Keratinocyte (primary cell): ENCODE data around the gene COMMD7. TPM values are rescaled to one million over a fixed set of nuclear protein-coding genes. Genes with fewer than 3 reads are reported as not detected.

Experiments used
- DNase-seq: peaks from one replicate; pipeline ENCODE4 v3.0.0-alpha.2; 2011; ENCODE audit warnings: low read depth, missing footprints, low spot score
- FAIRE-seq: peaks from 2 replicates; lab custom pipeline; 2011; peaks lifted over from hg19 to GRCh38; lab: Jason Lieb, UNC
- H2AFZ ChIP-seq: 2 replicates; pipeline ENCODE4 v1.6.0; 2012; ENCODE audit warnings: low read length, control low read depth, inconsistent platforms; ENCODE audit not compliant: control insufficient read depth
- H3K27ac ChIP-seq: 2 replicates; pipeline ENCODE4 v1.5.1; 2011; ENCODE audit warnings: low read length; ENCODE audit not compliant: control insufficient read depth, insufficient read depth
- H3K27me3 ChIP-seq: 3 replicates; pipeline ENCODE4 v1.6.0; 2011; ENCODE audit warnings: low read length; ENCODE audit not compliant: control insufficient read depth, insufficient read depth; ENCODE audit errors: extremely low read depth
- H3K36me3 ChIP-seq, 2 experiments: 2 replicates in 1 of 2; 3 replicates in 1 of 2; pipeline ENCODE4 v1.5.1; 2011; ENCODE audit warnings: low read length in 2 of 2, mild to moderate bottlenecking in 1 of 2; ENCODE audit not compliant: control insufficient read depth in 2 of 2, insufficient read depth in 2 of 2; ENCODE audit errors: extremely low read depth in 1 of 2
- H3K4me1 ChIP-seq: 3 replicates; pipeline ENCODE4 v1.5.1; 2011; ENCODE audit warnings: low read length; ENCODE audit not compliant: control insufficient read depth, insufficient read depth; ENCODE audit errors: extremely low read depth
- H3K4me2 ChIP-seq: 3 replicates; pipeline ENCODE4 v1.6.0; 2011; ENCODE audit warnings: low read depth, low read length; ENCODE audit not compliant: control insufficient read depth, insufficient read depth; ENCODE audit errors: extremely low read depth
- H3K4me3 ChIP-seq, 3 experiments: fragments of 200-600 bp in 1 of 3; sonication (generic) in 1 of 3; 2 replicates in 2 of 3; 3 replicates in 1 of 3; pipeline ENCODE4 v1.5.1; 2011 to 2016; ENCODE audit warnings: low read length in 3 of 3, mild to moderate bottlenecking in 3 of 3, control low read depth in 2 of 3, inconsistent platforms in 1 of 3, low read depth in 1 of 3, mixed read lengths in 1 of 3, mixed run types in 1 of 3, moderate library complexity in 1 of 3; ENCODE audit not compliant: control insufficient read depth in 2 of 3, insufficient read depth in 2 of 3; ENCODE audit errors: extremely low read depth in 1 of 3
- H3K79me2 ChIP-seq: 2 replicates; pipeline ENCODE4 v1.6.0; 2012; ENCODE audit warnings: low read length; ENCODE audit not compliant: control insufficient read depth, insufficient read depth
- H3K9ac ChIP-seq: 3 replicates; pipeline ENCODE4 v1.6.0; 2011; ENCODE audit warnings: low read length; ENCODE audit not compliant: control insufficient read depth, insufficient read depth; ENCODE audit errors: extremely low read depth
- H3K9me1 ChIP-seq: 3 replicates; pipeline ENCODE4 v1.6.0; 2011; ENCODE audit warnings: low read length; ENCODE audit not compliant: control insufficient read depth, insufficient read depth; ENCODE audit errors: extremely low read depth
- H3K9me3 ChIP-seq: 2 replicates; pipeline ENCODE4 v1.5.1; 2012; ENCODE audit warnings: low read depth, low read length; ENCODE audit not compliant: control insufficient read depth
- H4K20me1 ChIP-seq: 3 replicates; pipeline ENCODE4 v1.6.0; 2011; ENCODE audit warnings: low read length; ENCODE audit not compliant: control insufficient read depth, insufficient read depth; ENCODE audit errors: extremely low read depth
- EZH2 ChIP-seq: IDR thresholded peaks from one replicate; pipeline ENCODE4 v1.6.1; 2012; ENCODE audit warnings: inconsistent platforms, mild to moderate bottlenecking, low read length, moderate library complexity
- dilution Hi-C: fragments of 300-500 bp; cut with MboI; formaldehyde crosslinking; loops from one replicate; pipeline ENCODE4 v1.7.0; 2020; ENCODE audit warnings: low sequenced_read_pairs; ENCODE audit not compliant: extremely low pct_ligation_motif_present
- polyA plus RNA-seq, 5 experiments: library from polyadenylated mRNA; depleted of rRNA in 3 of 5; stranded (reverse) in 3 of 5; stranded (forward) in 1 of 5; unstranded in 1 of 5; fragments of >200 nt; gene quantifications; 1 replicate in 1 of 5; 2 replicates in 3 of 5; 3 replicates in 1 of 5; pipeline versions ENCODE4 v1.2.1 to v1.2.3, GENCODE V29; 2011 to 2012; ENCODE audit warnings: missing spikeins in 2 of 5, low read depth in 1 of 5, low replicate concordance in 1 of 5
- TF ChIP-seq, protein P1 (sequence below), 3 experiments: IDR thresholded peaks in 1 of 3; conservative IDR thresholded peaks in 1 of 3; optimal IDR thresholded peaks in 1 of 3; 2 replicates in 2 of 3; 3 replicates in 1 of 3; pipeline versions ENCODE3 to v1.5.1; 2011; ENCODE audit warnings: low read length in 3 of 3, mild to moderate bottlenecking in 3 of 3, moderate library complexity in 2 of 3, control low read depth in 1 of 3, inconsistent platforms in 1 of 3; ENCODE audit not compliant: insufficient read depth in 2 of 3; ENCODE audit errors: extremely low read depth in 1 of 3

COMMD7 gene
- polyA plus RNA-seq, 1 donor (not counting 4 experiments of a cell fraction or from before 2014, with no cell fraction given): 39.9 TPM

DNA sequence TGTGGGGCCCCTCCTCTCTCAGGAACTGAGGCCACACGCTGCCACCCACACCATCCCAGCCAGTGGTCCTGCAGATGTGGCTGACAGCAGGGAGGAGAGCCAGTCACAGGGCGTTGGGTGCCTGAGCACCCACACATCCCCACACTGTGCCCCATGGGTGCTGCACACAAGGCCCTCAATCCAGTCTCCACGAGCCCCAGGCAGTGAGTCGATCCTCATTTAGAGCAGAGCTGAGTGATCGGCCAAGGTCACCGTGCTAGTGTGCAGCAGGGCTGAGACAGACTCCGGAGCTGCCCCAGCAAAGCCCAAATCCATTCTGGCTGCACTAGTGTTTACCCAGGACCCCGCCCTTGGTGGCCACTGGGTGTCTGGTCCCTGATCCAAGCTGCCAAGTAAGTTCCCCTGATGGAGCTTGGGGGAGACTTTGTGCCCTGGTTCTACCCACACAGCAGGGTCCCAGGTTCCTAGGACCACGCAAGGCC, 78.5 kb downstream of the COMMD7 start:
- H4K20me1 ChIP-seq: no peaks in the 10 kb centered on the region
- no peak overlapping the region for H3K27ac ChIP-seq
- no peaks in the 10 kb centered on the region for H3K79me2 ChIP-seq
- no peaks in the 10 kb centered on the region for H3K9me3 ChIP-seq
- H3K9ac ChIP-seq: no peak overlapping the region
- H3K27me3 ChIP-seq: no peaks in the 10 kb centered on the region
- H3K4me1 ChIP-seq: peaks cover 8% of the 10 kb centered on the region
- dilution Hi-C loops: no loop called here
- FAIRE-seq (no peak), DNase-seq (no peak)
- H3K9me1 ChIP-seq: no peaks in the 10 kb centered on the region
- no peak overlapping the region for H2AFZ ChIP-seq
- no peak overlapping the region for H3K4me2 ChIP-seq
- no peaks in the 10 kb centered on the region for H3K36me3 ChIP-seq
- no peak overlapping the region for H3K4me3 ChIP-seq
- no peak for TF ChIP-seq EZH2
- TF ChIP-seq, protein P1, sequence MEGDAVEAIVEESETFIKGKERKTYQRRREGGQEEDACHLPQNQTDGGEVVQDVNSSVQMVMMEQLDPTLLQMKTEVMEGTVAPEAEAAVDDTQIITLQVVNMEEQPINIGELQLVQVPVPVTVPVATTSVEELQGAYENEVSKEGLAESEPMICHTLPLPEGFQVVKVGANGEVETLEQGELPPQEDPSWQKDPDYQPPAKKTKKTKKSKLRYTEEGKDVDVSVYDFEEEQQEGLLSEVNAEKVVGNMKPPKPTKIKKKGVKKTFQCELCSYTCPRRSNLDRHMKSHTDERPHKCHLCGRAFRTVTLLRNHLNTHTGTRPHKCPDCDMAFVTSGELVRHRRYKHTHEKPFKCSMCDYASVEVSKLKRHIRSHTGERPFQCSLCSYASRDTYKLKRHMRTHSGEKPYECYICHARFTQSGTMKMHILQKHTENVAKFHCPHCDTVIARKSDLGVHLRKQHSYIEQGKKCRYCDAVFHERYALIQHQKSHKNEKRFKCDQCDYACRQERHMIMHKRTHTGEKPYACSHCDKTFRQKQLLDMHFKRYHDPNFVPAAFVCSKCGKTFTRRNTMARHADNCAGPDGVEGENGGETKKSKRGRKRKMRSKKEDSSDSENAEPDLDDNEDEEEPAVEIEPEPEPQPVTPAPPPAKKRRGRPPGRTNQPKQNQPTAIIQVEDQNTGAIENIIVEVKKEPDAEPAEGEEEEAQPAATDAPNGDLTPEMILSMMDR (optimal IDR thresholded peaks at IDR 0.05 in 1 of 3, IDR thresholded peaks at IDR 0.05 in 1 of 3, conservative IDR thresholded peaks at IDR 0.05 in 1 of 3; ENCODE audit: extremely low read depth in 1 of 3, insufficient read depth in 2 of 3, low read length in 3 of 3): no peak

DNA sequence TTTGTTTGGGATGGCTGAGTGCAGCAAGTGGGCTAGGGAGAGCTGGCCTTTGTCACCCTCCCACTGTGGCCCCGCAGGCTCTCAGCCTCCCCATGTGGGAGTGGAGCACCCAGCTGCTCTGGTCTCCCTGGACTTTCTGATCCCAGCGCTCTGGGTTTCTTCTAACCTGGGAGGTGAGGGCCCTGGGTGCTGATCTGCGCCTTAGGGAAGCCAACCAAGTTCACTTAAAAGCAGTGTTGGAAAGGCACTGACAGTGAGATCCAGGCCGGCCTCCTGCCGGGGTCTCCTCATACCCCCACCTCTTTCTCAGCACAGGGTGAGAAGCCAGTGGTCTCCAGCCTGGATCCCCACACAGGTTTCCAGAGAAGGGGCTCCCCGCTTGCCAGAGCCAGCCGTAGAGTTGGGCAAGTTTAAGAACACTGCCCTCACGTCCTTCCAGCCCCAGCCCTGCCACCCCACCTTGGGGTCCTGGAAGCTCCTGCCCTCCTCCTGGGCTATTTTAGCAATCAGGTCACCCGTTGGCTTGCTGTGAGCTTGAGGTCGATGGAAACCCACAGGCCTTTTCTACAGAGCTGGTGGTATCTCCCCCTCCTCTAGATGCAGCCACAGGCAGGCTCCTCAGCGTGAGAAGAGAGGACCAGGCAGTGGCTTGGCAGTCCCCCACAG, 79.1 kb downstream of the COMMD7 start:
- FAIRE-seq (no peak), DNase-seq (no peak)
- Histone ChIP-seq H3K9me1 (no peaks in the 10 kb centered on the region), H3K27ac (no peak overlapping the region), H2AFZ (no peak overlapping the region), H4K20me1 (no peaks in the 10 kb centered on the region), H3K4me1 (peaks cover 8% of the 10 kb centered on the region), H3K4me2 (no peak overlapping the region), H3K4me3 (no peak overlapping the region), H3K27me3 (no peaks in the 10 kb centered on the region), H3K9me3 (no peaks in the 10 kb centered on the region), H3K79me2 (no peaks in the 10 kb centered on the region), H3K9ac (no peak overlapping the region), H3K36me3 (no peaks in the 10 kb centered on the region)
- dilution Hi-C loops: no loop called here
- no peak for TF ChIP-seq EZH2
- TF ChIP-seq, protein P1 (optimal IDR thresholded peaks at IDR 0.05 in 1 of 3, IDR thresholded peaks at IDR 0.05 in 1 of 3, conservative IDR thresholded peaks at IDR 0.05 in 1 of 3; ENCODE audit: extremely low read depth in 1 of 3, insufficient read depth in 2 of 3, low read length in 3 of 3): no peak
